Testis (tissue), 2 donors: ENCODE data around the gene LDAH.

Experiments
- POLR2A ChIP-seq: fragments of 450-650 bp; IDR thresholded peaks from one replicate; pipeline ENCODE4 v1.6.1; 2017; ENCODE audit warnings: antibody characterized with exemption, mild to moderate bottlenecking, moderate library complexity
- TF ChIP-seq, protein P1 (sequence below), 3 experiments: fragments of 450-650 bp in 2 of 3; fragments of 200-600 bp in 1 of 3; sonication (generic) in 1 of 3; IDR thresholded peaks; one replicate each; pipeline ENCODE4 v1.5.1; 2016 to 2019; ENCODE audit warnings: antibody characterized with exemption in 3 of 3, mild to moderate bottlenecking in 2 of 3, moderate library complexity in 1 of 3

DNA sequence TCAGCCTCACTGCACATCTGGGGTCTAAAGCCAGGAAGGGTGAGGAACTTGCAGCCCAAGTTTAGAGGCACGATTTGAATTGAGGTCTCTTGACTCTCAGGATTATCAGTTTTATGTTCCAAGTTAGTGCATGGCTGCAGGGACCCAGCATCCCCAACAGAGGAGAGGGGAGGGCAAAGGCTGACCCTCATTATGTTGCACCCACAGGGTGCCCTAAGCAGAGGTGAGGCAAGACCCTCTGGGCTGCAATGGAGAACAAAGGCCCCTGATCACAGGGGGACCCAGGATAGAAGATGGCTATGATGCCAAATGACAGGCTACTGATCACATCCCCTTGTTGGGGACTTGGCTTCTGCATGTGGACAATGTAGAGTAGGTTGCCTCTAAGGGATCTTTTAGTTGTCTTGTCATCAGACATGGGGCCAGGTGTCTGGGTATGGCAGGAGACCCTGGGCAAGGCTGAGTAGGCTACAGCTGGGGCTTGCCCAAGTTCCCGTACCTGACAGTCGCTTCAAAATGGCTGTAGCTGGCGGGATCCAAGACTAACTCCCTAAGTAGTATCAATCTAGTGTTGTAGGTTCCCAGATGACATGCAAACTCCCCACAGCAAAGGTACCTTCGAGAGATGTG, 160.5 kb downstream of the LDAH start:
- TF ChIP-seq, protein P1, sequence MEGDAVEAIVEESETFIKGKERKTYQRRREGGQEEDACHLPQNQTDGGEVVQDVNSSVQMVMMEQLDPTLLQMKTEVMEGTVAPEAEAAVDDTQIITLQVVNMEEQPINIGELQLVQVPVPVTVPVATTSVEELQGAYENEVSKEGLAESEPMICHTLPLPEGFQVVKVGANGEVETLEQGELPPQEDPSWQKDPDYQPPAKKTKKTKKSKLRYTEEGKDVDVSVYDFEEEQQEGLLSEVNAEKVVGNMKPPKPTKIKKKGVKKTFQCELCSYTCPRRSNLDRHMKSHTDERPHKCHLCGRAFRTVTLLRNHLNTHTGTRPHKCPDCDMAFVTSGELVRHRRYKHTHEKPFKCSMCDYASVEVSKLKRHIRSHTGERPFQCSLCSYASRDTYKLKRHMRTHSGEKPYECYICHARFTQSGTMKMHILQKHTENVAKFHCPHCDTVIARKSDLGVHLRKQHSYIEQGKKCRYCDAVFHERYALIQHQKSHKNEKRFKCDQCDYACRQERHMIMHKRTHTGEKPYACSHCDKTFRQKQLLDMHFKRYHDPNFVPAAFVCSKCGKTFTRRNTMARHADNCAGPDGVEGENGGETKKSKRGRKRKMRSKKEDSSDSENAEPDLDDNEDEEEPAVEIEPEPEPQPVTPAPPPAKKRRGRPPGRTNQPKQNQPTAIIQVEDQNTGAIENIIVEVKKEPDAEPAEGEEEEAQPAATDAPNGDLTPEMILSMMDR (IDR thresholded peaks at IDR 0.05), result no peak
- no peak for TF ChIP-seq POLR2A
